GM21360 (cell line): ENCODE measurements around the gene PNPLA2.
A peak's percentile ranks its signal among the peaks of the same experiment; 100 is the strongest.

Experiments used
- ATAC-seq: cut with Tn5 transposase; IDR thresholded peaks from one replicate; pipeline ENCODE4 v1.9.1; 2021; ENCODE audit warnings: mild to moderate bottlenecking, moderate library complexity; ENCODE audit not compliant: unreplicated experiment

The PNPLA2 gene

DNA sequence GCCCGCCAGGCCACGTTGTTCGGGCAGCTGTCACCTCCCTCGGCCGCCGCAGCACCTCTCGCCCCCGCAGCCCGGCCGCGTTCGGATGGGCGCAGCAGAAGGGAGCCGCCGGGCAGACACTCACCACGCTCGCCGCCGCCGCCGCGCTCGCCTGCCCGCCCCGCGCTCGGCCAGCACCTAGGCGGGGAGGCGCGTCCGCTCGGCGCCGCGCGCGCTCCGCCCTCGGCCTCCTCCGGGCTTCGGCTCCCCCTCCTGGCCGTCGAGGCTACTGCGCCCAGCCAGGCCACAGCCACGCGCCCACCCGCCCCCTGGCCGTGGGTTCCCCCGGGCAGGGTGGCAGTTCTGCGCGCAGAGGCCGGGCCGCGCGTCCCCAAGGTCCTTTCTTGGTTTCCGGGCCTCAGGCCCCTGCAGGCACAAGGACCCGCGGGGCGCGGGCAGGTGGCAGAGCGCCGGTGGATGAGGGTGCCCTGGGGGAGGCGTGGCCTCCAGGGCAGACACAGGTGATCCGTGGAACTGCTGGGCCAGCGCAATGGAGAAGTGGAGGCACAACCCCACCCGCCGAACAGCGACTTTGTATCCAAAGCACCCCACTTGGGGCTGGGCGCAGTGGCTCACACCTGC lies 20.5 kb upstream of the PNPLA2 start, which contains the start of gene SLC25A22:
SLC25A22 (minus strand) TSS at position 189 of the 621 bp plus-strand sequence. CDS start 3,275 bp downstream, outside the sequence.
- no peak for ATAC-seq

DNA sequence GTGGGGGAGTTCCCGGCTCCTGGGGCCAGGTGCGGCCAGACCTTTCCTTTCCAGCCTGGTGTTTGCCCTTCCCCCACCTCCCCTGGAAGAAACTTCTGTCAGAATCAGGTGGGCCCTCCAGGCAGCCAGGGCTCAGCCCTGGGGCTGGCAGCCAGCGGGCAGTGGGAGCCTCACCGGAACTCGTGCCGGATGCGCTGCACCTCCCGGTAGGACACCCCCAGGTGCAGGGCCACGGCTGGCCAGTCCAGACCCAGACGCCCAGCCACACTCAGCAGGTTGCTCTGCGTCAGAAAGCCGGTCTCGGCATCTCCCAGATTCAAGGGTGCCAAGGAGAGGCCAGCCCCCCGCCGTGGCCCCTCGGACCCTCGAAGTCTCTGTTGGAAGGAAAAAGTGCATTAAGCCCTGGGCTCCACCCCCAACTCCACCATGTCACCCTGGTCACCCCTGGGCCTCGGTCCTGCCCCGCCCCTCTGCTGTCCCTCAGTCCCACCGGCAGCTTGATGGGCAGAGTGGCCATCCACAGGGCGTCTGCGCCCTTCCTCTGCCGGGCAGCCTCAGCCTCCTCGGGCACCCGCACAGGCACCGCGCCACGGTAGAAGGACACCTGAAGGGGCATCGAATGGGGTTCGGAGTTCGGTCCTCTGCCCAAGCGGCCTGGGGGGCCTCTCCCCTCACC lies 18.9 kb upstream of the PNPLA2 start:
- ATAC-seq, result no peak

DNA sequence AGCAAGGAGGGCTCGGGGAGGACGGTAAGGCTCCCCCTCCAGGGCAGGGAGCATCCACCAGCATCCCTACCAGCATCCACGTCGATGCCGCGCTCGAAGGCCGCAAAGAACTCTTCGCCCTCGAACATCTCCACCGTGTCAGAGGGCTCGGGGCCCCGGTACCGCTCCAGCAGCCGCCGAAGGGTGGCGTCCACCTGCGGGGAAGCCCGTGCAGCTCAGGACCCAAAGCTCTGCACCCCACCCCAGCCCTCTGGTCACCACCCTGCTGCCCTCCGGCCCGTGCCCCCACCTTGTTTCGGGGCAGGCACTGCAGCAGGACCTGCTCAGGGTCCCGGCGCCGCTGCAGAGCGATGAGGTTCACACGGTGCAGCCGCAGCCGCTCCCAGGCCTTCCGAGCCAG lies 18.2 kb upstream of the PNPLA2 start:
- no peak for ATAC-seq

DNA sequence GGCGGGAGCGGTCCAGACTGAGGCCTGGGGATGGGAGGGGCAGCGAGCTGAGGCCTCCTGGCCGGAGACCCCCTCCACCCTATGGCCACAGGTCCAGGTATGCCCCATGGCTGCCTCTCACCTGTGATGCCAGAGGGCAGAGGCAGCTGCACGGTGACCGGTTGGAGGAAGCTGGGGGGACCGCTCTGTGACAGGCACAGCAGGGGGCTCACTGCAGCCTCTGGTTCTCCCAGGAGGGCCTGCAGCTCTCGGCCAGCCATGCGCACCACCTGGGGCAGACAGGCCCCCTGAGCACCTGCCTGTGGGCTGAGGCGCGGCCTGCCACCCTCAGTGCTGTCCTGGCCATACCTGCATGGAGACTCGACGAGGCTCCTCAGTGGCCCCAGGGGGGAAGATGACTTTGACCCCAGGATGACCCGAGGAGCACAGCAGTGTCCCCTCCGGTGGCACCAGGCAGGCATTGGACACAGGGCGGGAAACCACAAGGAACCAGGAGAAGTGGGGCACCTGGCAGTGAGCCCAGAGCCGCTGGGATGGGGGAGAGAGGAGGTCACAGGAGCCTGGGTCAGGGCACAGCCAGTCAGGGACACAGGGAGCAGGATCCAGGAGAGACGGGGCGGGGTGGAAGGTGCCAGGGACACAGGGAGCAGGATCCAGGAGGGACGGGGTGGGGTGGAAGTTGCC lies 17.5 kb upstream of the PNPLA2 start:
- no peak for ATAC-seq

DNA sequence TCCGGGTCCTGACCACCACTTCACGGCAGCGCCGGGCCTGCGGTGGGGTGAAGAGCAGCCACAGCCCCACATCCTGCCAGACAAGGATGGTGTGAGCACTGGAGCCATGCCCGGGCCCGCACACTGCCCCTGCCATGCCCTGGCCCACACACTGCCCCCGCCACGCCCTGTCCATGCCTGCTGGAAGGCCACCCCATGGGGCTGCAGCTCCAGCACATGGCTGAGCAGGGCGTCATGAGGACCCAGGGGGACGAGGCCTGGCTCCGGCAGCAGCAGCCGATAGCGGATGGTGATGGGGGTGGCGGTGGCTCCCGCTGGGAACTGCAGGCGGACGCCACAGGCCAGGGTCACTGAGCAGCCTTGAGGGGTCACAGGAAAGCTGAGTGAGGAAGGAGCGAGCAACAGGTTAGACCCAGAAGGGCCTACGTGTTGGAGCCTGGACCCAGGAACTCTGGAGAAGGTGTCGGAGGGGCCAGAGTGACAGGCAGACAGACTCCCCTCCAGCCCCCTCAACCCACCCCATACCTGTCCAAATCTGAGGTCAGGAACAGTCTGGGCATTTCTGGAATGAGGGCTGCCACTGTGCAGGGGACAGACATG lies 16.6 kb upstream of the PNPLA2 start:
- no peak for ATAC-seq

DNA sequence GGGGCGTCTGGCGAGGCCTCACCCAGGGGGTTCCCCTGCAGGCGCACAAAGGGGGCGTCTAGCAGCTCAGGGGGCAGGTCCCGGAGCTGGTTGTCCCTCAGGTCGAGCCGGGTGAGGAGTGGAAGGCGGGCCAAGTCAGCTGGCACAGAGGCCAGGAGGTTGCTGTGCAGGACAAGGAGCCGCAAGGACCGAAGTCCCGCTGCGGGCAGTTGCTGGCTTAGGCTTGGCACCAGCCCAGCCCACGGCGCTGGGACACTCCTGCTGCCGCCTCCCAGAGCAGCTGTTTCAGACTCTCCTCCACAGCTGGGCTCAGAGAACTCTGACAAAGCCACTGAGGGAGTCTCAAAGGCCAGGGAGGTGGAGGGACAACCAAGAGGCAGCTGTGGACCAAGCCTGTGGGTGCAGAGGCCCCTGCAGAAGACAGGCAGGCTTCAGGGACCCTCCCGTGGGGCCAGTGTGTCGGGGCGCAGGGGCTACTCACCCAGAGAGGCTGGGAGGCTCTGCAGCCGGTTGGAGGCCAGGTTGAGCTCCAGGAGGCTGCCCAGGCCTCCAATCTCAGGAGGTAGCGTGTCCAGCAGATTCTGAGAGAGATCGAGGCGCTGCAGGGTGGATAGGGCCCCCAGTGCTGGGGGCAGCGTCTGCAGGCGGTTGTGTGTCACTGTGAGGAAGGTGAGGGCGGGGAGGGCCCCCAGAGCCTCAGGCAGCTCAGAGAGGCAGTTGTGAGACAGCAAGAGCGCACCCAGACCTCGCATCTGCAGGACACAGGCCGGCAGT lies 15.8 kb upstream of the PNPLA2 start:
- ATAC-seq, result no peak

DNA sequence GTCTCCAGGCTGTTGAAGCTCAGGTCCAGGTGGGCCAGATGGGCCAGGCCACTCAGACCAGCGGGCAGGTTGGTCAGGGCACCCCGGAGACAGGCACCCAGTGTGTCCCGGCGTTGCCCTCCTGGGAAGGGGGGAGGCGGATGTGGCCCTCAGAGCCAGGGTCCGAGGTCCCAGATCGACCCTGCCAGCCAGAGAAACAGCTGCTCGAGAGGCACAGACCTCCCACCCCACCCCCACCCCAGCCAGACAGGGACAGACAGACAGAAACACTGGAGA lies 15.3 kb upstream of the PNPLA2 start:
- ATAC-seq, result no peak

DNA sequence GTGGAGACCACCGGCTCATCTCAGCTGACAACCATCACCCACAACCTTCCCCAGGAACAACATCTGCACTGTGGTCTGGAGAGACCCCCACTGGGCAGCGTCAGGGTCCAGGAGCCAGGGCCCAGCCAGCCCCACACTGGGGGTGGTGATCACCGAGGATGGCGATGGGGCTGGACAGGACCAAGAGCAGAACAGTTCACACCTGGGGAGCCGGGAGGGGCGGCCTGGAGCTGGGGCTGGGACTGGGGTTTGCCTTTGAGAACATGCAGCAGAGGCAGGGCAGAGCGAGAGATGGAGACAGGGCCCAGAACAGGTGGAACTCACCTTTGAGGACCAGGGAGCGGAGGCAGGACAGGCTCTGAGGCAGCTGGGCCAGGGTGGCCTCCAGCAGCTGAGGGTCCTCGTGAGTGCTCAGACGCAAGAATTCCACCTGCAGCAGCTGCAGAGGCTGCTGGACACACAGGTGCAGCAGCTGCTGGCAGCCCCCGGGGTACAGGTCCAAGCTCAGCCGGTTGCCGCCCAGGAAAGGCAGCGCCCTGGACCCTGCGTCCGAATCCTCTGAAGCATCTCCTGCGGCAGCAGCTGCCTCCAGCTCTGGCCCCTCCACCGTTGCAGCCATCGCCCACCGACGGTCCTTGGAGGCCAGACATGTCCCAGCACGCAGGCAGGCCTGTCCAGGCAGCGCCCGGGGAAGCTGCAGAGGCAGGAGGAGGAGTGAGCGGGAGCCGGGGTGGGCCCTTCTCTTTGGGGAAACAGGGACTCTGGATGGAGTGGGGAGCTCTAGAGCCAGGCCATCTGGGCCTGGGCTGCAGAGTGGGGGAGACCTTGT lies 14.7 kb upstream of the PNPLA2 start:
- no peak for ATAC-seq

DNA sequence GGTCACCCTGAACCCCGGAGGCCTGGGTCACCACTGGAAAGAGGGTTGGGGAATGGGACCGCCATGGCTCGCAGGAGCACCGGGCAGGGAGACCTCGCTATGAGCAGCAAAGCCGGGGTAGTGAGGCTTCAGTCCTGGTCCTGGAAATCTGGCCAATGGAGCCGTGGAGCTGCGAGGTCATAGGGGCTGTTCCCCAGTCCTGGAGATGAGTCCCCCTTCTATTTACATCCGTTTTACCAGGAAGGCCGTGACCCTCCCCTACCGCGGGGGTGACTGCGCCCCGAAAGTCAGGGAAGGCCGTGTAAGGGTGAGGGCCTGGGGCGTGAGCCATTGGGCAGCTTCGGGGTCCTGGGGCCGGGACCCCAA lies 14.1 kb upstream of the PNPLA2 start:
- no peak for ATAC-seq

DNA sequence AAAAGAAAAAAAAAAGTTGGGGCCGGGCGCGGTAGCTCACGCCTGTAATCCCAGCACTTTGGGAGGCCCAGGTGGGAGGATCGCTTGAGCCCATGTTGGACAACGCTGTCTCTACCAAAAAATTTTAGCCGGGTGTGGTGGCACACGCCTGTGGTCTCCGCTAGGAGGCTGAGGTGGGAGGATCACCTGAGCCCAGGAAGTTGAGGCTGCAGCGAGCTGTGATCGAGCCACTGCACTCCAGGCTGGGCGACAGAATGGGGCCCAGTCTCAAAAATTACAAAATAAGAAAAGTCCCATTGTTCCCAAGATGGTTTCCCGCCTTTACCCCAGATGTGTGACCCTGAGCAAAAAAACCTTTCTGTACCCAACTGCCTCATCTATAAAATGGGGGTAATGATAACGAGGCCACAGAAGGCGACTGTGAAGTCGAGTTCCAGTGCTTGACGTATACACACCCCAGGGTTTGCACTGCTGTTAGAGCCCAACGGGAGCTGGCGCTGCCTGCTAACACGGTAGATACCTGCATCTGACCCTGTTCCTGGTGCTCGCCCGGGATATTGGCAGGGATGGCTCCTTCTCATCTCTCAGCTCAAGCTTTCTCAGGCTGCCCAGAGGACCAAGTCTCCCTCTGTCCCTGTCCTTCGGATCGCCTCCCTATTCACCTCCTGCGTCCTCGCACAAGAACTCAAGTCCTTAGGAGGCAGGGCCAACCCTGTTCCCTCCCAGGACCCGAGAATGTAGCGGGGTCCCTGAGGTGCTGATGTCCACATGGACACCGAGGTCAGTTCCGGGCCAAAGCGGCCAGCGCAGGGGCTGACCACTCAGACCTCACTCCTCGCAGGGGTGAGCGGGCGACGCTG lies 10.1 kb upstream of the PNPLA2 start:
- ATAC-seq, result no peak

DNA sequence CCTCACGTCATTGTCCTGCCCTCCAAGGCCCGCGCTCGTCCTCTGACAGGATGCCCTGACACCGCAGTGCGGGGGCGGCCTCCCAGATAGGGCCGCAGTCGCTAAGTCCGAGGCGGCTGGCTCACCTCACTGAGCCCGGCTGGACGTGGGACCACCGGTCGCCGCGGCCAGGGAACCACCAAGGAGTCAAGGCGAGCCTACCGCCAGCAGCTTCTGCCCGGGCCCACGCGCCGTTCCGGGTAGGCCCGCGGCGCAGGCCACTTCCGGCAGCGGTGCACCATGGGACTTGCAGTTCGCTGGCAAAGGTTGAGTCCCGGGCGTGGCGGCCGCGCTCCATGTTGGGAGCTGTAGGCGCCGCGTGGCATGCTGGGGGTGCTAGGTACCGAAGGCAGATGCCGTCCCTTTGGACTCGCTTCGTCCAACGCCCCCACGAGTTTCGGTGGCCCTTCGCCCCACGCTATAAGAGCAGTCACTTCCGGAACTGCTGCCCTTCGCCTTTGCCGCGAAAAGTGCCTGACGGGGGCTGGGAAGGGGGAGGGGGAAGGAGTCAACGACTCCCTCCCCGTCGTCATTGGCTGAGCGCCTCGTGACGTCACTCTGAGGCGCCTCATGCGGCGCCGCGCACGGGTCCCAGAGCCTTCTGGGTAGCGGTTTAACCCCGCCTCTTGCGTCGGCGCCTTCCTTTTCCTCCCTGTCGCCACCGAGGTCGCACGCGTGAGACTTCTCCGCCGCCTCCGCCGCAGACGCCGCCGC lies 9.3 kb upstream of the PNPLA2 start, which contains the start of gene RPLP2:
RPLP2 (plus strand) TSS at position 681 of the 753 bp plus-strand sequence. CDS start 268 bp downstream, outside the sequence.
- peak; percentile 68 for ATAC-seq

DNA sequence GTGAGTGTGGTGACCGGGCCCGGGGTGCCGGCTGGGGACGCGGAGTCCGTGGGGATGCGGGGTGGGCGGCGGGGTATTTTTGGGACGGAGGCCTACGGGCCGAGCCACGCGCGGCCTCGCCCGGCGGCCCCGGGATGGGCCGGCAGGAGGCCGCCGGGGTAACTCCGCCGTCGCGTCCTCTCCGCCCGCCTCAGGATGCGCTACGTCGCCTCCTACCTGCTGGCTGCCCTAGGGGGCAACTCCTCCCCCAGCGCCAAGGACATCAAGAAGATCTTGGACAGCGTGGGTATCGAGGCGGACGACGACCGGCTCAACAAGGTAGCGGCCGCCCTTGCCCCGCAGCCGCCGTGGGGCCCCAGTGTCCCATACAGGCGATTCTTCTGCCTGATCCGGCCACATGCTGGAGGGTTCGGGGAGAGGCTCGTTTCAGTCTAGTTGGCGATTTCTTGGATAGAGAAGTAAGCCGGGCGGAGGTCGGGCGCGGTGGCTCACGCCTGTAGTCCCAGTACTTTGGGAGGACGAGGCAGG lies 8.6 kb upstream of the PNPLA2 start:
- ATAC-seq, result no peak

DNA sequence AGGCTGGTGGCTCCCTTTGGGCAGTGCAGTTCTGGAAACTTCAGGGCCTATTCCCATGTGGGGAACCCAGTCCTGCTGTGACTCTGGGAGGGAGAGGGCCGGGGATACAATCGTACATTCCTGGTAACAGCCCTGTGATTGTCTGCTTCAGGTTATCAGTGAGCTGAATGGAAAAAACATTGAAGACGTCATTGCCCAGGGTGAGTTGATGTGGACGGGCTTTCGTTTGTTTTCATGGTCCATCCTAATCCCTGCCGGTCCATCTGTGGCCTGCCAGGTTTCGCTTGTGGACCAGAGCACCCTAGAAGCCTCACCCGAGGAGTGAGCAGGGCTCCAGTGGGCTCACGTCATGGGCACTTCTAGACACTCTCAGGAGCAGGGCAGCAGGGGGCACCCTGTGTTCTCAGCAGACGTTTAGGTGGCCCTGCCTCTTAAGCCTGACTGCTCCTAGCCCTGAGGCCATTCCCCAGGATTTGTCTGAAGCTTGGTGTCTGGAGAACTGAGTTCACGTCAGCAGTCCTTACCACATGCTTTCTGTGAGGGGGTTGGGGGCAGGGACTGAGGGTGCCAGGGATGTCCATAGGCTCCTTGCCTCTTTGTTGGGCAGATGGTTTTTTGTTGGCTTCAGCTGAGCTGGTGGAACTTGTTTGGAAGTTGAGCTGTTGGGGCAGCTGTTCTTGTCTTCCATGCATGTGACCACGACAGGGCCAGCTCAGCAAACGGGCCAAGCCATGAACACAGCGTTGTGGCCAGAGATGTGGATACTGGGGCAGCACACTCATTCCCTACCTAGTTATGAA lies 7.1 kb upstream of the PNPLA2 start:
- no peak for ATAC-seq

DNA sequence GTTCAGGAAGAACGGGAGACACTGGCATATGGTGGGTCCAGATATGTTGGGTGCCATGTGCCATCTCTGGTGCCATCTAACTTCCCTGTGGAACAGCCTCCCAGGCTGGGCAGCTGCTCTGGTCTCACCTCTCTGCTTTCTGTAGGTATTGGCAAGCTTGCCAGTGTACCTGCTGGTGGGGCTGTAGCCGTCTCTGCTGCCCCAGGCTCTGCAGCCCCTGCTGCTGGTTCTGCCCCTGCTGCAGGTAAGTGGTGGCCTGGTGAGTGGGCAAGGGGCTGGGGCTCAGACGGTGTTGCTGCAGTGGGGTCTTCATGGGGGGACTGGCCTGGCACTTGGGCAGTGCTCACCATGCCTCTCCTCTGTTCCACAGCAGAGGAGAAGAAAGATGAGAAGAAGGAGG lies 6.3 kb upstream of the PNPLA2 start:
- ATAC-seq, result no peak

DNA sequence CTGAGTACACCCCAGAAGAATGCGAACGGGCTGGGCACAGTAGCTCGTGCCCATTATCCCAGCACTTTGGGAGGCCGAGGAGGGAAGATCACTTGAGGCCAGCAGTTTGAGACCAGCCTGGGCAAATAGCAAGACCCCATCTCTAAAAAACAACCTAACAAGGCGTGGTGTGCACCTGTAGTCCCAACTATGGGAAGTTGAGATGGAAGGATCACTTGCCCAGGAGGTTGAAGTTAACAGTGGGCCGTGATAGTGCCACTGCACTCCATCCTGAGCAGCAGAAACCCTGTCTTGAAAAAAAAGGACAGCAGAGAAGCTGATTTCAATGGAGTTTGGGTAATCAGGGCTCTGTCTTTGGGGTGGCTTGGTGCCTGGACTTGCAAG lies 5.7 kb upstream of the PNPLA2 start:
- ATAC-seq, result no peak

DNA sequence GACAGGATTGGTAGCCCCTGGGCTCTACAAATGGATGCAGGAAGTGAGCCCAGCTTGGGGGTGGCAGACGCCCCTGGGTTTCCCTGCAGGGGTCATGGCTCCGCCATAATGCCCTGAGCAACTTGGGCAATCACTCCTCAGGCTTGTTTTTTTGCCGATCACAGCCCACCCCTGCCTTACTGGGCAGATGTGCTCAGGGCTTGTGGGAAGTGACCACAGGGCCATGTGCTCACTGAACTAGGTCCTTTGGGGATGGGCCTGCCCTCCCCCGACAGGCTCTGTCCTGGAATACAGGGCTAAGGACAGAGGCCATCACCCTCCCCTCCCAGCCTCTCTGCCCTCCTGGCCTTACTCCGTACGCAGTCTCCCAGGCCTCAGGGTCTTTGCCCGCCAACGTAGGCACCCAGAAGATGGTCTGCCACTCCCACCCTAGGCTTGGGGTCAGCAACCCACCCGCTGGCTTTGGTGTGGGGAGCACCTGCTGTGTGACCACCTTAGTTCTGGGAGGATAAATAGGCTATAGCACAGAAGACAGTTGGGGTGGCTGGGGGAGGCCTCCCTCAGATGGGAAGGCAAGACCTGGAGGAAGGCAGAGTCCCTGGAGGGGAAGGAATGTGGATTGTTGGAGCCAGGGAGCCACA lies 5.1 kb upstream of the PNPLA2 start:
- no peak for ATAC-seq
